ENCODE data around the gene AHCTF1.
"Not testable (repeated sequence)": the region's sequence is repeated elsewhere in the genome, so short reads cannot be mapped to it uniquely, and the experiment has no call there.

The AHCTF1 gene

GRCh38 chr1:246865921-246866320 is 65.8 kb downstream of the AHCTF1 start:
- H3K36me3 ChIP-seq (ENCODE audit: insufficient read depth, low read length): peaks cover 81% of the 10 kb centered on the region
- TF ChIP-seq EZH2 (IDR thresholded peaks at IDR 0.05; ENCODE audit: borderline replicate concordance, low read depth, low read length, severe bottlenecking) (no peak), CTCF (IDR thresholded peaks at IDR 0.05; ENCODE audit: borderline replicate concordance, extremely low read depth, low read length, poor library complexity, severe bottlenecking) (no peak)
- peaks cover 3% of the 10 kb centered on the region; the same call in 1 of the 2 replicates for H3K79me2 ChIP-seq (ENCODE audit: insufficient read depth, low read length)
- H3K4me1 ChIP-seq (ENCODE audit: insufficient read depth, low read length): no peaks in the 10 kb centered on the region
- no peak for DNase-seq
- no peak overlapping the region for H3K9ac ChIP-seq (ENCODE audit: low read depth, low read length)
- no peaks in the 10 kb centered on the region for H3K9me3 ChIP-seq (ENCODE audit: insufficient read depth, low read length, severe bottlenecking)
- H3K27me3 ChIP-seq (ENCODE audit: insufficient read depth, low read length, poor library complexity): no peaks in the 10 kb centered on the region
- no peaks in the 10 kb centered on the region for H4K20me1 ChIP-seq (ENCODE audit: insufficient read depth, low read length)
- H2AFZ ChIP-seq (ENCODE audit: low read depth, low read length): no peak overlapping the region
- no peak for ATAC-seq (ENCODE audit: insufficient read depth, low read depth)
- no peak overlapping the region for H3K27ac ChIP-seq (ENCODE audit: low read length)
- no peak overlapping the region for H3K4me2 ChIP-seq (ENCODE audit: insufficient read depth, low read length)
- H3K4me3 ChIP-seq (ENCODE audit: low read depth in 1 of 2, low read length in 2 of 2): no peak overlapping the region

GRCh38 chr1:246863791-246864190 is 68.0 kb downstream of the AHCTF1 start:
- H2AFZ ChIP-seq (ENCODE audit: low read depth, low read length); H3K4me1 ChIP-seq (ENCODE audit: insufficient read depth, low read length); H4K20me1 ChIP-seq (ENCODE audit: insufficient read depth, low read length); DNase-seq; H3K27ac ChIP-seq (ENCODE audit: low read length); H3K27me3 ChIP-seq (ENCODE audit: insufficient read depth, low read length, poor library complexity); H3K9me3 ChIP-seq (ENCODE audit: insufficient read depth, low read length, severe bottlenecking); ATAC-seq (ENCODE audit: insufficient read depth, low read depth); H3K4me3 ChIP-seq (ENCODE audit: low read depth in 1 of 2, low read length in 2 of 2); H3K79me2 ChIP-seq (ENCODE audit: insufficient read depth, low read length); H3K9ac ChIP-seq (ENCODE audit: low read depth, low read length); H3K4me2 ChIP-seq (ENCODE audit: insufficient read depth, low read length): not testable (repeated sequence)
- peaks cover 82% of the 10 kb centered on the region for H3K36me3 ChIP-seq (ENCODE audit: insufficient read depth, low read length)

GRCh38 chr1:246860401-246860800 is 71.3 kb downstream of the AHCTF1 start:
- TF ChIP-seq EZH2 (IDR thresholded peaks at IDR 0.05; ENCODE audit: borderline replicate concordance, low read depth, low read length, severe bottlenecking) (no peak), CTCF (IDR thresholded peaks at IDR 0.05; ENCODE audit: borderline replicate concordance, extremely low read depth, low read length, poor library complexity, severe bottlenecking) (no peak)
- peaks cover 91% of the 10 kb centered on the region for H3K36me3 ChIP-seq (ENCODE audit: insufficient read depth, low read length)
- no peak for ATAC-seq (ENCODE audit: insufficient read depth, low read depth)

GRCh38 chr1:246856371-246856770 is 75.4 kb downstream of the AHCTF1 start:
- Histone ChIP-seq H3K9me3 (ENCODE audit: insufficient read depth, low read length, severe bottlenecking) (no peaks in the 10 kb centered on the region), H2AFZ (ENCODE audit: low read depth, low read length) (no peak overlapping the region), H3K4me1 (ENCODE audit: insufficient read depth, low read length) (no peaks in the 10 kb centered on the region), H3K4me3 (ENCODE audit: low read depth in 1 of 2, low read length in 2 of 2) (no peak overlapping the region), H3K36me3 (ENCODE audit: insufficient read depth, low read length) (peaks cover 99% of the 10 kb centered on the region), H4K20me1 (ENCODE audit: insufficient read depth, low read length) (no peaks in the 10 kb centered on the region), H3K9ac (ENCODE audit: low read depth, low read length) (no peak overlapping the region), H3K79me2 (ENCODE audit: insufficient read depth, low read length) (no peaks in the 10 kb centered on the region), H3K27ac (ENCODE audit: low read length) (no peak overlapping the region), H3K27me3 (ENCODE audit: insufficient read depth, low read length, poor library complexity) (no peaks in the 10 kb centered on the region), H3K4me2 (ENCODE audit: insufficient read depth, low read length) (no peak overlapping the region)
- DNase-seq (no peak), ATAC-seq (ENCODE audit: insufficient read depth, low read depth) (no peak)
- TF ChIP-seq EZH2 (IDR thresholded peaks at IDR 0.05; ENCODE audit: borderline replicate concordance, low read depth, low read length, severe bottlenecking) (no peak), CTCF (IDR thresholded peaks at IDR 0.05; ENCODE audit: borderline replicate concordance, extremely low read depth, low read length, poor library complexity, severe bottlenecking) (no peak)

More at GRCh38 chr1:246860401-246860800, 71.3 kb downstream of the AHCTF1 start:
- no peaks in the 10 kb centered on the region for H3K4me1 ChIP-seq (ENCODE audit: insufficient read depth, low read length)
- H3K27ac ChIP-seq (ENCODE audit: low read length): no peak overlapping the region
- H3K79me2 ChIP-seq (ENCODE audit: insufficient read depth, low read length): no peaks in the 10 kb centered on the region
- no peaks in the 10 kb centered on the region for H4K20me1 ChIP-seq (ENCODE audit: insufficient read depth, low read length)
- no peaks in the 10 kb centered on the region for H3K27me3 ChIP-seq (ENCODE audit: insufficient read depth, low read length, poor library complexity)
- H3K4me2 ChIP-seq (ENCODE audit: insufficient read depth, low read length): no peak overlapping the region
- no peak overlapping the region for H3K4me3 ChIP-seq (ENCODE audit: low read depth in 1 of 2, low read length in 2 of 2)
- no peak overlapping the region for H3K9ac ChIP-seq (ENCODE audit: low read depth, low read length)
- no peak for DNase-seq
- no peaks in the 10 kb centered on the region for H3K9me3 ChIP-seq (ENCODE audit: insufficient read depth, low read length, severe bottlenecking)
- H2AFZ ChIP-seq (ENCODE audit: low read depth, low read length): no peak overlapping the region

GRCh38 chr1:246850640-246851039 is 81.1 kb downstream of the AHCTF1 start:
- not testable (repeated sequence) for H4K20me1 ChIP-seq (ENCODE audit: insufficient read depth, low read length); H3K79me2 ChIP-seq (ENCODE audit: insufficient read depth, low read length); ATAC-seq (ENCODE audit: insufficient read depth, low read depth); H3K27ac ChIP-seq (ENCODE audit: low read length); H3K4me3 ChIP-seq (ENCODE audit: low read depth in 1 of 2, low read length in 2 of 2); H3K9me3 ChIP-seq (ENCODE audit: insufficient read depth, low read length, severe bottlenecking); H3K27me3 ChIP-seq (ENCODE audit: insufficient read depth, low read length, poor library complexity); H3K4me1 ChIP-seq (ENCODE audit: insufficient read depth, low read length); H3K9ac ChIP-seq (ENCODE audit: low read depth, low read length); H3K4me2 ChIP-seq (ENCODE audit: insufficient read depth, low read length); DNase-seq; H2AFZ ChIP-seq (ENCODE audit: low read depth, low read length)
- H3K36me3 ChIP-seq (ENCODE audit: insufficient read depth, low read length): peaks cover 90% of the 10 kb centered on the region
